MCF 10A (cell line): Measurements from ENCODE around the gene CBLC. TPM values are rescaled to one million over a fixed set of nuclear protein-coding genes. Genes with fewer than 3 reads are reported as not detected.

Experiments used
- BruUV-seq: library from RNA; stranded (reverse); fragments of 400-500 nt; replicated peaks from 2 replicates; lab custom pipeline; 2021; lab: Mats Ljungman, UMichigan
- CTCF ChIA-PET: fragments of 300-600 bp; sonication (Branson Sonifier 250); formaldehyde crosslinking; extraction: SDS; loops from one replicate; lab custom pipeline; 2021; ENCODE audit warnings: antibody characterized with exemption, inconsistent platforms; lab: Yijun Ruan, JAX
- POLR2A ChIA-PET: fragments of 300-600, 350-650 bp; sonication (Branson Sonifier 250); formaldehyde crosslinking; extraction: SDS; loops from one replicate; lab custom pipeline; 2020; ENCODE audit warnings: antibody characterized with exemption, inconsistent platforms; lab: Yijun Ruan, JAX
- DNase-seq: peaks from one replicate; pipeline ENCODE4 v3.0.0-alpha.2; 2018; ENCODE audit not compliant: unreplicated experiment
- H3K27ac Mint-ChIP-seq: one replicate; pipeline ENCODE4 v1.8.0; 2022; ENCODE audit warnings: mild to moderate bottlenecking, low read depth, mixed read lengths; ENCODE audit not compliant: unreplicated experiment
- H3K27me3 Mint-ChIP-seq: one replicate; pipeline ENCODE4 v1.8.0; 2022; ENCODE audit warnings: mixed read lengths; ENCODE audit not compliant: insufficient read depth, unreplicated experiment
- H3K36me3 Mint-ChIP-seq: one replicate; pipeline ENCODE4 v1.8.0; 2022; ENCODE audit warnings: mild to moderate bottlenecking, moderate library complexity, mixed read lengths; ENCODE audit not compliant: insufficient read depth, unreplicated experiment
- H3K4me1 Mint-ChIP-seq: one replicate; pipeline ENCODE4 v1.8.0; 2022; ENCODE audit warnings: mixed read lengths; ENCODE audit not compliant: insufficient read depth, unreplicated experiment
- H3K4me3 Mint-ChIP-seq: one replicate; pipeline ENCODE4 v1.8.0; 2022; ENCODE audit warnings: mild to moderate bottlenecking, moderate library complexity, mixed read lengths; ENCODE audit not compliant: unreplicated experiment
- H3K9me3 Mint-ChIP-seq: one replicate; pipeline ENCODE4 v1.8.0; 2022; ENCODE audit warnings: mixed read lengths; ENCODE audit not compliant: unreplicated experiment
- CTCF ChIP-seq: fragments of 200-600 bp; IDR thresholded peaks from one replicate; pipeline ENCODE4 v1.8.0; 2022; ENCODE audit warnings: antibody characterized with exemption, mild to moderate bottlenecking; ENCODE audit not compliant: unreplicated experiment
- intact Hi-C: fragments of 100-400 bp; cut with micrococcal nuclease; formaldehyde crosslinking; loops from 2 replicates; pipeline ENCODE4 v1.14.1; 2022
- total RNA-seq: library from RNA; stranded (reverse); gene quantifications from 2 replicates; pipeline ENCODE4 v1.2.3, GENCODE V29; 2022

Gene CBLC
- total RNA-seq, 1 experiment from 2014 or later = 14.6 TPM

GRCh38 chr19:44820648-44821609, 43.2 kb downstream of the CBLC start:
- Mint-ChIP-seq H3K4me3 (no peak overlapping the region), H3K36me3 (no peaks in the 10 kb centered on the region), H3K27me3 (peaks cover 20% of the 10 kb centered on the region), H3K9me3 (no peaks in the 10 kb centered on the region), H3K27ac (no peak overlapping the region), H3K4me1 (peaks cover 5% of the 10 kb centered on the region)
- POLR2A ChIA-PET = interaction anchor here (0.6 to 0.8 kb wide), 2 partner anchors 232 to 255 kb away, joined by 3 to 6 read pairs; no protein-coding TSS in a partner anchor
- TF ChIP-seq CTCF = no peak
- DNase-seq = no peak
- BruUV-seq = no TSS peak
- CTCF ChIA-PET = interaction anchor here (0.8 to 3.1 kb wide), 3 partner anchors 14 to 60 kb away, joined by 3 to 10 read pairs (median 3); no protein-coding TSS in a partner anchor
- intact Hi-C loops = no loop called here

GRCh38 chr19:44822177-44822576, 44.5 kb downstream of the CBLC start:
- no TSS peak for BruUV-seq
- no peaks in the 10 kb centered on the region for H3K36me3 Mint-ChIP-seq
- no peak for DNase-seq
- H3K9me3 Mint-ChIP-seq = no peaks in the 10 kb centered on the region
- no peak overlapping the region for H3K27ac Mint-ChIP-seq
- H3K4me3 Mint-ChIP-seq = no peak overlapping the region
- intact Hi-C loops = no loop called here
- ChIA-PET POLR2A (no interaction called here), CTCF (interaction anchor here (0.5 to 3.1 kb wide), 3 partner anchors 22 to 99 kb away, joined by 3 to 10 read pairs (median 3); no protein-coding TSS in a partner anchor)
- peaks cover 5% of the 10 kb centered on the region for H3K4me1 Mint-ChIP-seq
- no peak for TF ChIP-seq CTCF
- H3K27me3 Mint-ChIP-seq = peaks cover 25% of the 10 kb centered on the region

GRCh38 chr19:44822670-44823372, 45.1 kb downstream of the CBLC start:
- H3K36me3 Mint-ChIP-seq = no peaks in the 10 kb centered on the region
- H3K27ac Mint-ChIP-seq = no peak overlapping the region
- H3K27me3 Mint-ChIP-seq = peaks cover 31% of the 10 kb centered on the region
- intact Hi-C loops = no loop called here
- no peaks in the 10 kb centered on the region for H3K9me3 Mint-ChIP-seq
- TF ChIP-seq CTCF = no peak
- no peak overlapping the region for H3K4me3 Mint-ChIP-seq
- H3K4me1 Mint-ChIP-seq = peaks cover 5% of the 10 kb centered on the region
- CTCF ChIA-PET = interaction anchor here (0.5 to 3.1 kb wide), 3 partner anchors 22 to 100 kb away, joined by 3 to 10 read pairs (median 3); no protein-coding TSS in a partner anchor
- POLR2A ChIA-PET = no interaction called here
- no peak for DNase-seq
- BruUV-seq = no TSS peak

GRCh38 chr19:44823373-44823698, 45.6 kb downstream of the CBLC start:
- ChIA-PET CTCF (interaction anchor here (3.1 kb wide), 1 partner anchor 21 kb away, joined by 10 read pairs; no protein-coding TSS in a partner anchor), POLR2A (interaction anchor here (0.6 kb wide), 1 partner anchor 111 kb away, joined by 3 read pairs; no protein-coding TSS in a partner anchor)
- no TSS peak for BruUV-seq
- intact Hi-C loops = no loop called here
- H3K9me3 Mint-ChIP-seq = no peaks in the 10 kb centered on the region
- H3K27me3 Mint-ChIP-seq = peaks cover 31% of the 10 kb centered on the region
- H3K4me1 Mint-ChIP-seq = peaks cover 5% of the 10 kb centered on the region
- H3K4me3 Mint-ChIP-seq = no peak overlapping the region
- no peaks in the 10 kb centered on the region for H3K36me3 Mint-ChIP-seq
- H3K27ac Mint-ChIP-seq = no peak overlapping the region
- DNase-seq = no peak
- TF ChIP-seq CTCF = no peak
